Breast epithelium (tissue), 3 donors: ENCODE results near the gene CIB4.

Experiments used
- POLR2A ChIP-seq: fragments of 450-650 bp; IDR thresholded peaks from one replicate; pipeline ENCODE4 v1.6.1; 2016; ENCODE audit warnings: antibody characterized with exemption, mild to moderate bottlenecking, moderate library complexity
- POLR2AphosphoS5 ChIP-seq, 3 donors: sonication (generic); formaldehyde crosslinking; IDR thresholded peaks; one replicate each; pipeline ENCODE4 v1.6.1; 2017; ENCODE audit warnings: antibody characterized with exemption in 3 of 3
- TF ChIP-seq, protein P1 (sequence below), 3 donors: fragments of 450-650 bp; IDR thresholded peaks; one replicate each; pipeline ENCODE4 v1.5.1; 2016 to 2017; ENCODE audit warnings: antibody characterized with exemption in 3 of 3, mild to moderate bottlenecking in 3 of 3, moderate library complexity in 3 of 3

DNA sequence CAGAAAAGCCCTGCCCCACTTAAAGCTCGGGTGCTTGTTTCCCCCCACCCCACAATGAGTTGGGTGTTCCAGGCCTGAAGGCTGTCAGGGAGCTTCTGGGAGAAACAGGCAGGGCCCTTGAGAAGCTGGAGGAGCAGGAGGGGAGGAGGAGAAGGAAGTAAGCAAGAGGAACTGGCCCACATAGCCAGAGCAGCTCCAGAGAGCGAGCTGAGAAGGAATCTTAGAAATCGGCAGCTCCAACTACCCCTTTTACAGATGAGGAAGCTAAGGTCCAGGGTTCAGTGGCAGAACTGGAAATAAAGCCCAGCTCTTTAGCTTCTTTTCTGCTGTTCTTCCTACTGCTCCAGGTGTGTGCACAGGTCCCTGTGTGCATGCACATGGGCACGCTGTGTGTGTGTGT is 38.7 kb upstream of the CIB4 start:
- TF ChIP-seq, protein P1, sequence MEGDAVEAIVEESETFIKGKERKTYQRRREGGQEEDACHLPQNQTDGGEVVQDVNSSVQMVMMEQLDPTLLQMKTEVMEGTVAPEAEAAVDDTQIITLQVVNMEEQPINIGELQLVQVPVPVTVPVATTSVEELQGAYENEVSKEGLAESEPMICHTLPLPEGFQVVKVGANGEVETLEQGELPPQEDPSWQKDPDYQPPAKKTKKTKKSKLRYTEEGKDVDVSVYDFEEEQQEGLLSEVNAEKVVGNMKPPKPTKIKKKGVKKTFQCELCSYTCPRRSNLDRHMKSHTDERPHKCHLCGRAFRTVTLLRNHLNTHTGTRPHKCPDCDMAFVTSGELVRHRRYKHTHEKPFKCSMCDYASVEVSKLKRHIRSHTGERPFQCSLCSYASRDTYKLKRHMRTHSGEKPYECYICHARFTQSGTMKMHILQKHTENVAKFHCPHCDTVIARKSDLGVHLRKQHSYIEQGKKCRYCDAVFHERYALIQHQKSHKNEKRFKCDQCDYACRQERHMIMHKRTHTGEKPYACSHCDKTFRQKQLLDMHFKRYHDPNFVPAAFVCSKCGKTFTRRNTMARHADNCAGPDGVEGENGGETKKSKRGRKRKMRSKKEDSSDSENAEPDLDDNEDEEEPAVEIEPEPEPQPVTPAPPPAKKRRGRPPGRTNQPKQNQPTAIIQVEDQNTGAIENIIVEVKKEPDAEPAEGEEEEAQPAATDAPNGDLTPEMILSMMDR (IDR thresholded peaks at IDR 0.05), result no peak
- TF ChIP-seq POLR2A (no peak), POLR2AphosphoS5 (IDR thresholded peaks at IDR 0.05) (no peak)
